Measurements from ENCODE around the gene MCC.

MCC gene

DNA sequence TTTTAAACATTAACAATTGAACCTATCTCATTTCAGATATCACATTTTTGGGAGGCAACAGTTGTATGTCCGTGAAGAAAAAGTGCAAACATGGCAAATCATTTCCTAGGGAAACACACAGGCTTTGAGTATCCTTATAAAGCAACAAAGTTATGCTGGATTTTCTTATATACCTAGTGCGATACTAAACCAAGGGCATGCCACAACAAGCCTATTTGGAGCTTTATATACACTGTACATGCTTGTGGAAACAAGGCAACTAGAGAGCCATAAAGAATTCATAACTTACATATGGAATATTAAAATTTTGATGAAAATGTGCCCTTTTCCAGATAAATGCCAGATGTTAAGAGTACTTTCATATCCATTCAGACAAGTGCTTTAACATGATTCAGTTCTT, 320.3 kb downstream of the MCC start:
- WGBS = 94% methylated on average over 2 of the region's 2 CpGs
- H3K4me1 ChIP-seq (ENCODE audit: insufficient read depth, low read length) = peaks cover 33% of the 10 kb centered on the region
- H3K4me3 ChIP-seq (ENCODE audit: low read length) = no peak overlapping the region
- H3K36me3 ChIP-seq (ENCODE audit: insufficient read depth, low read length) = no peaks in the 10 kb centered on the region
- no peak overlapping the region for H3K9ac ChIP-seq (ENCODE audit: low read depth, low read length)
- no peak overlapping the region for H3K27ac ChIP-seq (ENCODE audit: low read depth, low read length)
- H3K9me3 ChIP-seq (ENCODE audit: insufficient read depth, low read depth, low read length) = no peaks in the 10 kb centered on the region
- H3K27me3 ChIP-seq (ENCODE audit: insufficient read depth, low read length) = no peaks in the 10 kb centered on the region

DNA sequence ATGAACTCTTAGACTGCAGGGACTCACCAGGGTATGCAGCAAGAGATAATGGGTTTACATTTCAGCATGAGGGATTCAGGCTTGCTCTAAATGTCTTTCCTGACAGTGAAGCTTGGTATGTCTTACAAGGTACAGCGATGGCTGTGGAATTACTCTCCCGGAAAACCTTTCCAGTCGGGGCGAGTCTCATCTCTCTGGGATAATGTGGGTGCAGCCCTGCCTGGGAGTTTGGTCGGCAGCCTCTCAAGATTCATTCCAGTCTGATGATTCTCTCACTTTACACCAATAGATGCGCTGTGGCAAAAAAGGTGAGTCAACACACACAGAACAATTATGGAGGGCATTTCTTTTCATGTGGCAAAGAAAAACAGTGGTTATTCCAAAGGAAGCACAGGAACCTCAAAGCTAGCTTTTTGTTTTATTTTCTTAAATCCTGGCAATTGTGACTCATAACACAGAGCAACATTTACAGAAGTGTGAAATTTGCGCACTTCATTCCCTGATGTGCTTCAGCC, 321.3 kb downstream of the MCC start:
- H3K36me3 ChIP-seq (ENCODE audit: insufficient read depth, low read length) = no peaks in the 10 kb centered on the region
- no peaks in the 10 kb centered on the region for H3K27me3 ChIP-seq (ENCODE audit: insufficient read depth, low read length)
- H3K4me1 ChIP-seq (ENCODE audit: insufficient read depth, low read length) = peaks cover 33% of the 10 kb centered on the region
- no peak overlapping the region for H3K9ac ChIP-seq (ENCODE audit: low read depth, low read length)
- no peak overlapping the region for H3K4me3 ChIP-seq (ENCODE audit: low read length)
- H3K27ac ChIP-seq (ENCODE audit: low read depth, low read length) = no peak overlapping the region
- no peaks in the 10 kb centered on the region for H3K9me3 ChIP-seq (ENCODE audit: insufficient read depth, low read depth, low read length)
- WGBS = 78% methylated on average over 7 of the region's 7 CpGs

DNA sequence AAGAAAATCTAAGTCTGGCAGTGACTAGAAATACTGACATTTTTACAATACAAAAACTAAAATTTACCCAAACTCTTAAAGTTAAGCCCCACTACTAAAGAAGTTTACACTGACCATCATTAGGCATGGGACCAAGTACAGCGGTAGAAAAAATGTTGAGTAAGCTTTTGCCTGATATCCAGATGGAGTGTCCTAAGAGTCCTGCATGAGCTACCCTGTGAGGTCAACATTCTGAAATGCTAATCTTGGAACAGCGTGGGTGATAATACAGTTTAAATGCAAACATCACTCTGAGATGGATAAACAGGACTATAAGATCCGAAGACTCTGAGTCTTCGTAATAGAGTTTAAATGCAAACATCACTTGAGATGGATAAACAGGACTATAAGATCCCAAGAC, 322.0 kb downstream of the MCC start:
- Histone ChIP-seq H3K9me3 (ENCODE audit: insufficient read depth, low read depth, low read length) (no peaks in the 10 kb centered on the region), H3K36me3 (ENCODE audit: insufficient read depth, low read length) (no peaks in the 10 kb centered on the region), H3K27me3 (ENCODE audit: insufficient read depth, low read length) (no peaks in the 10 kb centered on the region), H3K9ac (ENCODE audit: low read depth, low read length) (no peak overlapping the region), H3K4me3 (ENCODE audit: low read length) (no peak overlapping the region), H3K4me1 (ENCODE audit: insufficient read depth, low read length) (peaks cover 40% of the 10 kb centered on the region), H3K27ac (ENCODE audit: low read depth, low read length) (no peak overlapping the region)
- 90% methylated on average over 4 of the region's 4 CpGs for WGBS

DNA sequence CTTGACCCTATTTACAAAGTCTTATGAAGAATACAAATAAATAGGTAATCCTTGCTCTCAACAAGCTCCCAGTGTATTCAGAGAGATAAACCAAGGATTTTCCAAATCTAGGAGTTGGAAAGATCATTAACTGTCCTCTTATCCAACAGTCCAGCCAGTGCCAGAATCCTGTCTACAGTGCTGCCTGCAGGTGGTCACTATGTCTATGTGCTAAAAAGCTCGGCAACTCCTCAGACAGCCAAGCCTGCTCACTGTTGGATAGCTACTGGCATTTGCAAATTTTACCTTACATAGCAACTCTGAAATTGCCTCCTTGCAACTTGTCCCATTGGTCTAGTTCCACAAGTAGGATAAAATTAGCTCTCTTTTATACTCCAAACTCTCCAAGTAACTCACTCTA, 324.2 kb downstream of the MCC start:
- H3K27ac ChIP-seq (ENCODE audit: low read depth, low read length) = no peak overlapping the region
- no peak overlapping the region for H3K4me3 ChIP-seq (ENCODE audit: low read length)
- H3K27me3 ChIP-seq (ENCODE audit: insufficient read depth, low read length) = no peaks in the 10 kb centered on the region
- H3K9ac ChIP-seq (ENCODE audit: low read depth, low read length) = no peak overlapping the region
- WGBS = 80% methylated on average over 1 of the region's 1 CpG
- H3K4me1 ChIP-seq (ENCODE audit: insufficient read depth, low read length) = peaks cover 49% of the 10 kb centered on the region
- no peaks in the 10 kb centered on the region for H3K36me3 ChIP-seq (ENCODE audit: insufficient read depth, low read length)
- no peaks in the 10 kb centered on the region for H3K9me3 ChIP-seq (ENCODE audit: insufficient read depth, low read depth, low read length)

DNA sequence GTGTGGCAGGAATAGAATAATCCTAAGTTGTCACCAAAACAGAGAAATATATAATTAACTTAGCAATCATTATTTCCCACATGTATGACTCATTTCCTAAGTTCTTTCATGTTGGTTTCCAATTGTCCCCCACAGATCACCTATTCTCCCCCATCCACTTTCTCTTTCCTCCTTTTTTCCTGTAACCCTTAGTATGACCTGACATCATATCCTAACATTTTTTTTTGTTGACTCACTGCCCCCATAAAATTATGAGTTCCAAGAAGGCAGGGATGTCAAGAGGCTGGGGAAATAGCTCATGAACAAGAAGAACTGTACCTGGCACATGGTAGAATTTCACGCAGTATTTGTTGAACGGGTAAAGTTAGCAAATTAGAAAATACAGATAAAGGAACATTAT, 324.9 kb downstream of the MCC start:
- no peak overlapping the region for H3K9ac ChIP-seq (ENCODE audit: low read depth, low read length)
- H3K36me3 ChIP-seq (ENCODE audit: insufficient read depth, low read length) = no peaks in the 10 kb centered on the region
- no peaks in the 10 kb centered on the region for H3K27me3 ChIP-seq (ENCODE audit: insufficient read depth, low read length)
- H3K27ac ChIP-seq (ENCODE audit: low read depth, low read length) = no peak overlapping the region
- H3K4me3 ChIP-seq (ENCODE audit: low read length) = no peak overlapping the region
- H3K4me1 ChIP-seq (ENCODE audit: insufficient read depth, low read length) = peaks cover 44% of the 10 kb centered on the region
- WGBS = 96% methylated on average over 2 of the region's 2 CpGs
- H3K9me3 ChIP-seq (ENCODE audit: insufficient read depth, low read depth, low read length) = no peaks in the 10 kb centered on the region

DNA sequence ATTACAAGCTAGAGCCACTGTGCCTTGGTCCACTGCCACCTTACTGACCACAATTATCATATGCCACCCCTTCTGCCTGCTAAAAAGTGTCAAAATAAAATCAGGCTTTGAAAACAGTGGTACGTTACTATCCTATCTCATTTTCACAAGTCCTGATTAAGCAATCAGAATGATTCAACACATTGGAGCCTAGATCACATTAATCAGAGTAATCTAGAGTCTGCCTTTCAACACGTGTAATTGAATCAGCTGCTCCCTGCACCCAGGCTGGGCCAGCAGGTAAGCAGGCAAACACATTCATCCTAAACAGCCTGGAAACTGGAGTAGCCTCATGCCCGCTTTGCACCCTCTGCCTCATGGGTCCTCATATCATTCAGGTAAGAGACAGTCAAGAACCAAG, 325.5 kb downstream of the MCC start:
- H3K4me1 ChIP-seq (ENCODE audit: insufficient read depth, low read length) = peaks cover 44% of the 10 kb centered on the region
- WGBS = 55% methylated on average over 3 of the region's 3 CpGs
- H3K9me3 ChIP-seq (ENCODE audit: insufficient read depth, low read depth, low read length) = no peaks in the 10 kb centered on the region
- H3K4me3 ChIP-seq (ENCODE audit: low read length) = no peak overlapping the region
- no peaks in the 10 kb centered on the region for H3K36me3 ChIP-seq (ENCODE audit: insufficient read depth, low read length)
- H3K9ac ChIP-seq (ENCODE audit: low read depth, low read length) = no peak overlapping the region
- H3K27ac ChIP-seq (ENCODE audit: low read depth, low read length) = no peak overlapping the region
- no peaks in the 10 kb centered on the region for H3K27me3 ChIP-seq (ENCODE audit: insufficient read depth, low read length)

DNA sequence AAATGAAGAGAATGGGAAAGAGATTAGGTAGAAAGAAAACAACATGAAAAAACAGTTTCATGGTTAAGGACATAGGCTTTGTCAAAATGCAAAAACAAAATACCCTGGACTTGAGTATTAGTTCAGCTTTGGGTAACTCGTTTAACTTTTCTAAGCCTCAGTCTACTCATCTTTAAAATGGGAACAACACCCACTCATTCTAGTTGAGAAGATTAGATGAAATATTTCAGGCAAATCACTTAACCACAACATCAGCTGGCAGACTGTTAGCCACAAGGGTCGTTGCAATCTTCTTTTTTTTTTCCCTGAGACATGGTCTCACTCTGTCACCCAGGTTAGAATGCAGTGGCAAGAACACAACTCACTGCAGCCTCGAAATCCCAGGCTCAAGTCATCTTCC, 326.0 kb downstream of the MCC start:
- 87% methylated on average over 3 of the region's 3 CpGs for WGBS
- H3K9me3 ChIP-seq (ENCODE audit: insufficient read depth, low read depth, low read length) = no peaks in the 10 kb centered on the region
- H3K27ac ChIP-seq (ENCODE audit: low read depth, low read length) = no peak overlapping the region
- H3K4me1 ChIP-seq (ENCODE audit: insufficient read depth, low read length) = peaks cover 41% of the 10 kb centered on the region
- no peak overlapping the region for H3K4me3 ChIP-seq (ENCODE audit: low read length)
- no peaks in the 10 kb centered on the region for H3K27me3 ChIP-seq (ENCODE audit: insufficient read depth, low read length)
- H3K36me3 ChIP-seq (ENCODE audit: insufficient read depth, low read length) = no peaks in the 10 kb centered on the region
- no peak overlapping the region for H3K9ac ChIP-seq (ENCODE audit: low read depth, low read length)

DNA sequence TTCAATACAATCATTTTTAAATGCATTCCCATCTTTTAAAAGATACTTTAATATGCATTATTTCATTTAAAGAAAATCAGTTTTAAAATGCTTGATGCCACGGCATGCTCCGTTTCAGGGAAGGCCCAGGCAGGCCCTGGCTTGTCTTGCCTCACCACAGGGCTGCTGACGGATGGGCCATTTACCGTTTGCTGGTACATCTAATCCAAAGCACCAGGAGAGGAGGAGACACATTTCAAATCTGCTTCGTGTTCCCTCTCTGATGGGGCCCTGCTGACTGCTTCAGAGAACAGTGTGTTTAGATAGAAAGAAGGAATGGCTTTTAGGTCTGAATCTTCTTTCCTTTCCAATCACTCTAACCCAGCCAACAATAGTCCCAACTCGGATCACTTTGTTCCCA, 326.4 kb downstream of the MCC start:
- H3K27ac ChIP-seq (ENCODE audit: low read depth, low read length) = no peak overlapping the region
- H3K4me3 ChIP-seq (ENCODE audit: low read length) = no peak overlapping the region
- no peaks in the 10 kb centered on the region for H3K27me3 ChIP-seq (ENCODE audit: insufficient read depth, low read length)
- WGBS = 74% methylated on average over 6 of the region's 6 CpGs
- H3K36me3 ChIP-seq (ENCODE audit: insufficient read depth, low read length) = no peaks in the 10 kb centered on the region
- H3K4me1 ChIP-seq (ENCODE audit: insufficient read depth, low read length) = peaks cover 37% of the 10 kb centered on the region
- no peak overlapping the region for H3K9ac ChIP-seq (ENCODE audit: low read depth, low read length)
- H3K9me3 ChIP-seq (ENCODE audit: insufficient read depth, low read depth, low read length) = no peaks in the 10 kb centered on the region

DNA sequence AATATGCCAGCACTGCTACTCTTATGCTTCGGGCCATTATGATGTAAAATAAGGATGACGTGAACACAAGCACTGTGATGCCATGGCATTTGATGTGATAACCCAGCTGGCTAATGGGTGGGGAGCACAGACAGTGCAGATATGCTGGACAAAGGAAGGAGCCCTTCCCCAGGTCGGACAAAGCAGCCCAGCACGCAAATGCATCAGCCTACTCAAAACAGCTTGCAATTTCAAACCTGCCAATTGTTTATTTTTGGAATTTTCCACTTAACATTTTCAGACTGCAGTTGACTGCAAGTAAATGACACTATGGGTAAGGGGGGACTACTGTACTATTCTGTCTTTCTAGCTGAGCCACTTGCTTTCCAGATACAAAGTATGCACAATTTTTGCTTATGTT, 330.4 kb downstream of the MCC start:
- no peaks in the 10 kb centered on the region for H3K36me3 ChIP-seq (ENCODE audit: insufficient read depth, low read length)
- 93% methylated on average over 4 of the region's 4 CpGs for whole genome bisulfite sequencing

DNA sequence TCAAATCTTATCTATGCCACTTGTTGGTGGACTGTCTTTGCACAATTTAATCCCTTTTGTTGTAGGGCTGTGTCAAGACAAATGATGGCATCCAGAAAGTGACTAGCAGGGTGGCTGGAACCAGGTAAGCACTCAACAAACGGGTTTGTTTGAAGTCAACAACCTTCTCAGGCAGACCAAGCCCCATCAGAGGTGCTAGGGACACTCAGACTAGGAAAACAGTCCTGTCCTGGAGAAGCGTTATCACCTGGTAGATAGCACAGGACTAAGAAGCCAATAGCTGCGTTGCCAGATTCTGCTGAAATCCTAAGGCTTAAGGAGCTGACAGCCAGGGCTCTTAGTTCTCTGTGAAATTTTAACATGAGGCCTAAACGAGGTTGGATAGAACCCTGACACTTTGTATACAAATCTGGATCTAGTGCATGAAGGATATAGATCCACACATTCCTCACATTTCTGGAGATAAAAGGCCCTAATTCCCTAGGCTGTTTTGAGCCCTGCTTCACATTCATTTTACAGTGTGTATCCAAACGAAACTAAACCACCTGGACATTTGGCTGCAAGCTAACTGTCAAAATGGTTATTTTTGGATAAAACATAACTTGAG, 331.9 kb downstream of the MCC start:
- no peaks in the 10 kb centered on the region for H3K27me3 ChIP-seq (ENCODE audit: insufficient read depth, low read length)
- H3K36me3 ChIP-seq (ENCODE audit: insufficient read depth, low read length) = no peaks in the 10 kb centered on the region
- no peak overlapping the region for H3K9ac ChIP-seq (ENCODE audit: low read depth, low read length)

More for the DNA sequence above, 330.4 kb downstream of the MCC start:
- Histone ChIP-seq H3K4me1 (ENCODE audit: insufficient read depth, low read length) (peaks cover 22% of the 10 kb centered on the region), H3K9me3 (ENCODE audit: insufficient read depth, low read depth, low read length) (no peaks in the 10 kb centered on the region), H3K27me3 (ENCODE audit: insufficient read depth, low read length) (no peaks in the 10 kb centered on the region), H3K27ac (ENCODE audit: low read depth, low read length) (no peak overlapping the region), H3K9ac (ENCODE audit: low read depth, low read length) (no peak overlapping the region), H3K4me3 (ENCODE audit: low read length) (no peak overlapping the region)

DNA sequence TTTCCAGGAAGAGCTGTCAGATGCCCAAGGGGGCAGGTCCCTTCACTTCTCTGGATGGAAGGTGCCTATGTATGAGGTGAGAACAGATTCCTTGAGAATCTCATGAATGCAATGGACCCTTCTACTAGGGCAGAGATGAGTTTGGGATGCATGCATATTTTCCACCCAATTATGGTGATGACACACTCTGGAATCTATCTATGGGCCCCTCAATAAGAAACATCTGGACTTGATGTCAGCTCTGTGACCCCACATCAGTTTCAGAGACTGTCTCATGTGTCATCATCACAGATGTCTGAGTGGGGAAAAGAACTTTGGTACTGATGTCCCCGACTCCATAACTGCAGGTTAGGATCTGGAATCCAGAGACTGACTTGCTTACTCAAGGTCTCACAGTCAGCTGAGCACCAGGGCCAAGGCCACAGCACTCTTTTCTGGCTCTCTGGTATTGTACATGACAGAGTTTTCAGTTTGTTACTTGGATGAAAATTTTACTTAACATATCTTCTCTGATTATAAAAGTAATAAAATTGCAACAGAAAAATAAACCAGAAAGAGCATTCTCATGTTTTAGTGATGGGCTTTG, 334.6 kb downstream of the MCC start:
- no peaks in the 10 kb centered on the region for H3K9me3 ChIP-seq (ENCODE audit: insufficient read depth, low read depth, low read length)
- peaks cover 7% of the 10 kb centered on the region; the same call in 1 of the 2 replicates for H3K4me1 ChIP-seq (ENCODE audit: insufficient read depth, low read length)
- no peak overlapping the region for H3K9ac ChIP-seq (ENCODE audit: low read depth, low read length)
- no peaks in the 10 kb centered on the region for H3K36me3 ChIP-seq (ENCODE audit: insufficient read depth, low read length)
- no peaks in the 10 kb centered on the region for H3K27me3 ChIP-seq (ENCODE audit: insufficient read depth, low read length)
- H3K4me3 ChIP-seq (ENCODE audit: low read length) = no peak overlapping the region
- H3K27ac ChIP-seq (ENCODE audit: low read depth, low read length) = no peak overlapping the region
- WGBS = 93% methylated on average over 1 of the region's 1 CpG

More for the DNA sequence above, 331.9 kb downstream of the MCC start:
- peaks cover 17% of the 10 kb centered on the region for H3K4me1 ChIP-seq (ENCODE audit: insufficient read depth, low read length)
- H3K27ac ChIP-seq (ENCODE audit: low read depth, low read length) = no peak overlapping the region
- no peak overlapping the region for H3K4me3 ChIP-seq (ENCODE audit: low read length)
- 79% methylated on average over 5 of the region's 5 CpGs for WGBS
- H3K9me3 ChIP-seq (ENCODE audit: insufficient read depth, low read depth, low read length) = no peaks in the 10 kb centered on the region

DNA sequence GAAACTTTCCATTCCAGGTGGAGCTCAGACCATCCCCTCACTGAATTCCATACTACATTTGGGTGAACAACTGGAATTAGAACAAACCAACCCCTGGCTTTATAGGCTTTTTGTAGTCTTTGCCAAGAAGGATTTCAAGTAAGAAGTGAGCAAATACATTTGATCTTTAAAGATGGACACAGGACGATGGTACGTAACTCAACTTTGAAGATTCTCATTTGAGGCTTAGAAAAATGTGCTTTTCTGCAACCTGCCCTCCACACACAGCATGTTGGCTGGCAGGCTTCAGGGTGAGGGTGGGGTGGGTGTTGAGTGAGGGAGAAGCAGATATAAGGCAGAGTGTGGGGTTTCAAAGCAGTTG, 335.9 kb downstream of the MCC start:
- WGBS = 99% methylated on average over 2 of the region's 2 CpGs
- Histone ChIP-seq H3K4me3 (ENCODE audit: low read length) (no peak overlapping the region), H3K27me3 (ENCODE audit: insufficient read depth, low read length) (no peaks in the 10 kb centered on the region)

More for the DNA sequence above, 335.9 kb downstream of the MCC start:
- H3K9ac ChIP-seq (ENCODE audit: low read depth, low read length) = no peak overlapping the region
- H3K27ac ChIP-seq (ENCODE audit: low read depth, low read length) = no peak overlapping the region
- no peaks in the 10 kb centered on the region for H3K36me3 ChIP-seq (ENCODE audit: insufficient read depth, low read length)
- peaks cover 13% of the 10 kb centered on the region for H3K4me1 ChIP-seq (ENCODE audit: insufficient read depth, low read length)
- no peaks in the 10 kb centered on the region for H3K9me3 ChIP-seq (ENCODE audit: insufficient read depth, low read depth, low read length)
